Astrocyte (in vitro differentiated cells and primary cell): ENCODE measurements around the gene FAM3A. TPM values are rescaled to one million over a fixed set of nuclear protein-coding genes. Genes with fewer than 3 reads are reported as not detected.

ENCODE experiments used
- DNase-seq: peaks from one replicate; pipeline ENCODE4 v3.0.0-alpha.2; 2010; ENCODE audit warnings: low read depth
- FAIRE-seq: peaks from 2 replicates; lab custom pipeline; 2011; peaks lifted over from hg19 to GRCh38; lab: Jason Lieb, UNC
- H2AFZ ChIP-seq: 2 replicates; pipeline ENCODE4 v1.6.0; 2012; ENCODE audit warnings: low read depth, low read length, inconsistent platforms
- H3K27ac ChIP-seq: 2 replicates; pipeline ENCODE4 v1.5.1; 2011; ENCODE audit warnings: low read depth, low read length, inconsistent platforms
- H3K27me3 ChIP-seq: 2 replicates; pipeline ENCODE4 v1.6.0; 2011; ENCODE audit warnings: low read length, inconsistent platforms; ENCODE audit not compliant: insufficient read depth
- H3K36me3 ChIP-seq: 2 replicates; pipeline ENCODE4 v1.5.1; 2011; ENCODE audit warnings: low read length, inconsistent platforms; ENCODE audit not compliant: insufficient read depth
- H3K4me1 ChIP-seq: 2 replicates; pipeline ENCODE4 v1.5.1; 2011; ENCODE audit warnings: low read length, inconsistent platforms; ENCODE audit not compliant: insufficient read depth
- H3K4me2 ChIP-seq: 2 replicates; pipeline ENCODE4 v1.6.0; 2012; ENCODE audit warnings: low read length, inconsistent platforms
- H3K4me3 ChIP-seq: 2 replicates; pipeline ENCODE4 v1.5.1; 2011; ENCODE audit warnings: low read depth, mild to moderate bottlenecking, low read length, inconsistent platforms; ENCODE audit not compliant: insufficient read depth
- H3K79me2 ChIP-seq: 2 replicates; pipeline ENCODE4 v1.6.0; 2012; ENCODE audit warnings: mild to moderate bottlenecking, low read length, inconsistent platforms; ENCODE audit not compliant: insufficient read depth
- H3K9ac ChIP-seq: 2 replicates; pipeline ENCODE4 v1.6.0; 2012; ENCODE audit warnings: mild to moderate bottlenecking, low read length, inconsistent platforms
- H3K9me3 ChIP-seq: 2 replicates; pipeline ENCODE4 v1.5.1; 2012; ENCODE audit warnings: low read depth, mild to moderate bottlenecking, low read length, inconsistent platforms; ENCODE audit not compliant: insufficient read depth
- H4K20me1 ChIP-seq: 2 replicates; pipeline ENCODE4 v1.6.0; 2012; ENCODE audit warnings: low read length, inconsistent platforms; ENCODE audit not compliant: insufficient read depth
- H3K27ac Mint-ChIP-seq: one replicate; pipeline ENCODE4 v1.8.0; 2021; ENCODE audit warnings: mild to moderate bottlenecking, mixed read lengths; ENCODE audit not compliant: unreplicated experiment
- H3K27me3 Mint-ChIP-seq: one replicate; pipeline ENCODE4 v1.8.0; 2021; ENCODE audit warnings: low read depth, mixed read lengths; ENCODE audit not compliant: unreplicated experiment
- H3K36me3 Mint-ChIP-seq: one replicate; pipeline ENCODE4 v1.8.0; 2021; ENCODE audit warnings: low read depth, mixed read lengths; ENCODE audit not compliant: unreplicated experiment
- H3K4me1 Mint-ChIP-seq: one replicate; pipeline ENCODE4 v1.8.0; 2021; ENCODE audit warnings: low read depth, mixed read lengths; ENCODE audit not compliant: unreplicated experiment
- H3K4me3 Mint-ChIP-seq: one replicate; pipeline ENCODE4 v1.8.0; 2021; ENCODE audit warnings: mild to moderate bottlenecking, moderate library complexity, mixed read lengths; ENCODE audit not compliant: unreplicated experiment
- H3K9me3 Mint-ChIP-seq: one replicate; pipeline ENCODE4 v1.8.0; 2021; ENCODE audit warnings: mild to moderate bottlenecking, mixed read lengths; ENCODE audit not compliant: unreplicated experiment
- CTCF ChIP-seq: IDR thresholded peaks from 2 replicates; pipeline ENCODE4 v1.5.1; 2011; ENCODE audit warnings: low read depth, mild to moderate bottlenecking, inconsistent platforms, low read length, moderate library complexity; ENCODE audit not compliant: insufficient read depth
- EZH2 ChIP-seq: IDR thresholded peaks from 2 replicates; pipeline ENCODE4 v1.6.1; 2012; ENCODE audit warnings: mild to moderate bottlenecking, low read length, inconsistent platforms; ENCODE audit not compliant: insufficient read depth
- total RNA-seq: library from RNA; stranded (reverse); gene quantifications from 2 replicates; pipeline ENCODE4 v1.2.1, GENCODE V29; 2021

FAM3A gene
- total RNA-seq, 1 donor from 2014 or later = 20.9 TPM

DNA sequence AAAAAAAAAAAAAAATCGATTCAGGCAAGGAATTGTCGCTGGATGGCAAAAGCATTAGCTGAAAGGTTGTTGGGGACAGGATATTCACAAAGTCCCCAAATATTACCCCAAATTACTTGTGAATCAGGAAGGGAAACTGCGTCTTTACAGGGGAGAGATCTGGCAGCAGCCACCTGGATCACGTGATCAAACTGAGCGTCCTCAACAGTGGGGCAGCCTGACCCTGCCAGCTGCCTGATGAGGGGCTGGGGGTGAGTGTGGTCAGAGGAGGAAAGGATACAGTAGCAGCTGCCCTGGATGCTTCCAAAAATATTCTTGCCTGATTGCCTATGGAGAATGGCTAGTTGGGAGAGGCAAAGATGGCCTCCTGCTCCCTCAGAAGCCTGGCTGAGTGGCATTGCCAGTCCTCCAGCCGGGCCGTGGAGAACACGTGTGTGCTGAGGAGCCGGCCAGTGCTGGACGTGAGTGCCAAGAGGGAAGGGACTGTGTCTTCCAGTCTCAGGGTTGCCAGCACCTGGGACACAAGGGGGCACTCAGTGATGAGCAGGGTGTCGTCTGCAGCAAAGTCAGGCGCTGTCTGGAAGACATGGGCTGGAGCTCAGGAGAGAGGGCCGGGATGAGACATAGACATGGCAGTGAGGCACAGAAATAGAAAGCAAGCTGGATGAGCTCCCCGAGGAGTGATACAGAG, 34.0 kb downstream of the FAM3A start:
- Mint-ChIP-seq H3K9me3 (no peaks in the 10 kb centered on the region), H3K4me3 (no peak overlapping the region), H3K27me3 (no peaks in the 10 kb centered on the region), H3K4me1 (no peaks in the 10 kb centered on the region), H3K27ac (no peak overlapping the region), H3K36me3 (peaks cover 4% of the 10 kb centered on the region)
- TF ChIP-seq EZH2 (no peak), CTCF (no peak)
- H3K79me2 ChIP-seq = peaks cover 12% of the 10 kb centered on the region
- no peaks in the 10 kb centered on the region for H3K9me3 ChIP-seq
- no peak for DNase-seq
- H3K4me3 ChIP-seq = no peak overlapping the region
- H4K20me1 ChIP-seq = no peaks in the 10 kb centered on the region
- H3K4me2 ChIP-seq = no peak overlapping the region
- no peak overlapping the region for H2AFZ ChIP-seq
- peaks cover 9% of the 10 kb centered on the region for H3K4me1 ChIP-seq
- H3K36me3 ChIP-seq = no peaks in the 10 kb centered on the region
- FAIRE-seq = no peak
- no peaks in the 10 kb centered on the region for H3K27me3 ChIP-seq
- H3K27ac ChIP-seq = no peak overlapping the region
- no peak overlapping the region for H3K9ac ChIP-seq

DNA sequence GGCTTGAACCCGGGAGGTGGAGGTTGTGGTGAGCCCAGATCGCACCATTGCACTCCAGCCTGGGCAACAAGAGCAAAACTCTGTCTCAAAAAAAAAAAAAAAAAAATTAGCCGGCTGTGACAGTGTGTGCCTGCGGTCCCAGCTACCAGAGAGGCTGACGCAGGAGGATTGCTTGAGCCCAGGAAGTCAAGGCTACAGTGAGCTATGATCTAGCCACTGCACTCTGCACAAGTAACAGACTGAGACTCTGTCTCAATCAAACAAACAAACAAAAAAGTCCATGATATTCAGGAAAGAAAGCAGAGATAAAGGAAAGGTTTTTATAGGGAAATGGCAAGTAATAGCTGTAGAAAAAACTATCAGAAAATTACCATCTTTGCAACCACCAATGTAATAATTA, 34.8 kb downstream of the FAM3A start:
- Mint-ChIP-seq H3K4me1 (no peaks in the 10 kb centered on the region), H3K27me3 (no peaks in the 10 kb centered on the region), H3K4me3 (no peak overlapping the region), H3K36me3 (peaks cover 4% of the 10 kb centered on the region), H3K27ac (no peak overlapping the region), H3K9me3 (no peaks in the 10 kb centered on the region)
- H3K36me3 ChIP-seq = no peaks in the 10 kb centered on the region
- H3K4me3 ChIP-seq = no peak overlapping the region
- no peak overlapping the region for H3K27ac ChIP-seq
- no peak overlapping the region for H3K9ac ChIP-seq
- no peak overlapping the region for H3K4me2 ChIP-seq
- no peaks in the 10 kb centered on the region for H4K20me1 ChIP-seq
- FAIRE-seq (no peak), DNase-seq (no peak)
- peaks cover 7% of the 10 kb centered on the region for H3K4me1 ChIP-seq
- H2AFZ ChIP-seq = no peak overlapping the region
- TF ChIP-seq CTCF (no peak), EZH2 (no peak)
- no peaks in the 10 kb centered on the region for H3K27me3 ChIP-seq
- H3K9me3 ChIP-seq = no peaks in the 10 kb centered on the region
- peaks cover 12% of the 10 kb centered on the region for H3K79me2 ChIP-seq
